Adipocyte (in vitro differentiated cells): ENCODE measurements around the gene SNRK.

Experiments
- DNase-seq: peaks from one replicate; pipeline ENCODE4 v3.0.0-alpha.2; 2015; ENCODE audit warnings: low read depth
- H3K27me3 ChIP-seq: replicated peaks from 2 replicates; pipeline ENCODE4 v1.7.0; 2013; ENCODE audit warnings: mild to moderate bottlenecking, low read length, moderate library complexity; ENCODE audit not compliant: control insufficient read depth, insufficient read depth
- H3K36me3 ChIP-seq: 2 replicates; pipeline ENCODE4 v1.7.0; 2013; ENCODE audit warnings: low read length, mild to moderate bottlenecking, moderate library complexity; ENCODE audit not compliant: control insufficient read depth, insufficient read depth, severe bottlenecking
- H3K4me1 ChIP-seq: 2 replicates; pipeline ENCODE4 v1.7.0; 2013; ENCODE audit warnings: mild to moderate bottlenecking, low read length, moderate library complexity; ENCODE audit not compliant: control insufficient read depth, insufficient read depth
- H3K4me3 ChIP-seq: 2 replicates; pipeline ENCODE4 v1.7.0; 2013; ENCODE audit warnings: mild to moderate bottlenecking, low read length, moderate library complexity
- H3K9ac ChIP-seq: 2 replicates; pipeline ENCODE4 v1.7.0; 2013; ENCODE audit warnings: mild to moderate bottlenecking, low read length, moderate library complexity
- H3K9me3 ChIP-seq: 2 replicates; pipeline ENCODE4 v1.7.0; 2013; ENCODE audit warnings: mild to moderate bottlenecking, low read length, moderate library complexity; ENCODE audit not compliant: control insufficient read depth

SNRK gene

GRCh38 chr3:43316783-43317460 lies 30.6 kb downstream of the SNRK start:
- H3K9ac ChIP-seq: peak overlapping the region; percentile 78
- no peaks in the 10 kb centered on the region for H3K27me3 ChIP-seq
- DNase-seq: no peak
- H3K4me1 ChIP-seq: peaks cover 58% of the 10 kb centered on the region
- no peak overlapping the region for H3K4me3 ChIP-seq
- peaks cover 13% of the 10 kb centered on the region for H3K36me3 ChIP-seq
- H3K9me3 ChIP-seq: no peaks in the 10 kb centered on the region

- DNase-seq: peak; percentile 12
Measured at GRCh38 chr3:43317461-43318316, 31.3 kb downstream of the SNRK start.

GRCh38 chr3:43319376-43319775 lies 33.0 kb downstream of the SNRK start:
- peak overlapping the region; percentile 51 for H3K4me3 ChIP-seq
- peak overlapping the region; percentile 71 for H3K9ac ChIP-seq
- H3K36me3 ChIP-seq: peaks cover 5% of the 10 kb centered on the region
- H3K27me3 ChIP-seq: no peaks in the 10 kb centered on the region
- H3K9me3 ChIP-seq: peaks cover 2% of the 10 kb centered on the region
- H3K4me1 ChIP-seq: peaks cover 58% of the 10 kb centered on the region
- no peak for DNase-seq

More at GRCh38 chr3:43317461-43318316, 31.3 kb downstream of the SNRK start:
- Histone ChIP-seq H3K9me3 (no peaks in the 10 kb centered on the region), H3K9ac (peak overlapping the region; percentile 78), H3K36me3 (peaks cover 6% of the 10 kb centered on the region), H3K27me3 (no peaks in the 10 kb centered on the region), H3K4me1 (peaks cover 58% of the 10 kb centered on the region), H3K4me3 (peak overlapping the region; percentile 27)

DNA sequence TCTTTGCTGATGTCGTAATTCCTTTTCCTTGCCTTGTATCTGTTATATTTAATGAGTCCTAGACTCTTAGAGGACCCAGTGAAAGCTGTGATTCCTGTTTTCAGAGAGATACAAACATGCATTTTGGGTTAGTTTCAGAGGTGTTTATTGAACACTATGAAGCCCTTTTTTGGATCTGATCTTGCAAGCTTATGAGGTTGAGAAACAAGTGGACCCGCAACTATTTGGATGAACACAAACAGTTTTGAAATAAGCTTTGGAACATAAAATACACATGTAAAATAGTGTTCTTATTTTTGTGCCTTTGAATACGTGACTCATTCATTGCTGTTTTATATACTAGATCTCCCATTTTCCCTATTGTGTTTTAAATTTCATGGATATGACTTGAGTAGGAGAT lies 33.5 kb downstream of the SNRK start:
- H3K4me3 ChIP-seq: peak overlapping the region; percentile 51
- peaks cover 2% of the 10 kb centered on the region for H3K9me3 ChIP-seq
- no peak for DNase-seq
- peaks cover 58% of the 10 kb centered on the region for H3K4me1 ChIP-seq
- H3K9ac ChIP-seq: peak overlapping the region; percentile 71
- peaks cover 5% of the 10 kb centered on the region for H3K36me3 ChIP-seq
- no peaks in the 10 kb centered on the region for H3K27me3 ChIP-seq

GRCh38 chr3:43320288-43320687 lies 33.9 kb downstream of the SNRK start:
- peak overlapping the region; percentile 49 for H3K4me3 ChIP-seq
- H3K9me3 ChIP-seq: peaks cover 2% of the 10 kb centered on the region
- H3K9ac ChIP-seq: peak overlapping the region; percentile 58
- peaks cover 5% of the 10 kb centered on the region for H3K36me3 ChIP-seq
- H3K4me1 ChIP-seq: peaks cover 54% of the 10 kb centered on the region
- no peaks in the 10 kb centered on the region for H3K27me3 ChIP-seq
- no peak for DNase-seq

DNA sequence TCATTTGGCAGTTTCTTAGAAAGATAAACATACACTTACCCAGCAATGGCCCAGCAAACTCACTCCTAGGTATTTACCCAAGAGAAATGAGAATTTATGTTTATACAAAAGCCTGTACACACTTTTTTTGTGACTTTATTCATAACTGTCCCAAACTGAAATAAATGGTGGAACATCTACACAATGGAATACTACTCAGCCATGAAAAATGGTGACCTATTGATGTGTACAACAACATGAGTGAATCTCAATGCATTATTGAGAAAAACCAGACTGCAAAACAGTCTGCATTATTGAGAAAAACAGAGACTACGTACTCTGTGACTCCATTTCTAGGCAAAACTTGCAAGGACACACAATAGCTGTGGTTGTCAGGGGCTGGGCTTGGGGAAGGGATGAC lies 37.2 kb downstream of the SNRK start:
- H3K9ac ChIP-seq: no peak overlapping the region
- peaks cover 65% of the 10 kb centered on the region for H3K4me1 ChIP-seq
- peaks cover 2% of the 10 kb centered on the region for H3K9me3 ChIP-seq
- no peak for DNase-seq
- H3K36me3 ChIP-seq: peaks cover 5% of the 10 kb centered on the region
- H3K4me3 ChIP-seq: no peak overlapping the region
- no peaks in the 10 kb centered on the region for H3K27me3 ChIP-seq

DNA sequence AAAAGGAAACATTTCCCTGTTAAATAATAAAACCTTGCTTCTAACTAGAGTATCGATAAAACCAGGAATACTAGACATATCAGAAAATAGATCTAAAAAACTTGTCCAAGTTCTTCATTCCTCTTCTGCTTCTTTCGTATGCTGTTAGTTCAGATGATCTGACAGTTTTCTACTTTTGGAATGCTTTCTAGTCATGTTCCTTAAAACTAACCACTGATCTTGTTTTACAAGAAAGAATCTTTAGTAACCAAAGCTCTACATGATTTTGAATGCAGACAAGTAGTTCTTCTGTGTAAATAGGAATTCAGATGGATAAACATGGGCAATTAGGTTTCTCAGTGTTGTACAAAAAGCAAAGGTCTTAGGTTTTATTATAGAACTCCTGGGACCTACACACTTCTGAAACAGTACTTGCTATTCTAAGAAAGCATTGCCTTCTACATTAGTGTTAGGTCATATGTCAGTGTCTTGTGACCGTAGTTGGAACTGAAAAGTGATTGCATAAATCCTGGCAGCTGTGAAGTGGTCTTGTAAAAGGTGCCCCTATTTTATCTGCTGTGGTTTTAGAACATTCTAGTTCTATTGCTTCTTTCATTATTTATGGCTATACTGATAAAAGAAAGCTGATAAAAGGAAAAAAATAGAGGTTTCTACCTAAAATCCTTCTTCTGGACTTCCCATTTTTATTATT lies 40.7 kb downstream of the SNRK start:
- H3K4me1 ChIP-seq: peaks cover 36% of the 10 kb centered on the region
- peaks cover 5% of the 10 kb centered on the region for H3K36me3 ChIP-seq
- DNase-seq: peak; percentile 25
- peak overlapping the region; percentile 52 for H3K9ac ChIP-seq
- peaks cover 2% of the 10 kb centered on the region for H3K9me3 ChIP-seq
- peak overlapping the region; percentile 53 for H3K4me3 ChIP-seq
- H3K27me3 ChIP-seq: no peaks in the 10 kb centered on the region

DNA sequence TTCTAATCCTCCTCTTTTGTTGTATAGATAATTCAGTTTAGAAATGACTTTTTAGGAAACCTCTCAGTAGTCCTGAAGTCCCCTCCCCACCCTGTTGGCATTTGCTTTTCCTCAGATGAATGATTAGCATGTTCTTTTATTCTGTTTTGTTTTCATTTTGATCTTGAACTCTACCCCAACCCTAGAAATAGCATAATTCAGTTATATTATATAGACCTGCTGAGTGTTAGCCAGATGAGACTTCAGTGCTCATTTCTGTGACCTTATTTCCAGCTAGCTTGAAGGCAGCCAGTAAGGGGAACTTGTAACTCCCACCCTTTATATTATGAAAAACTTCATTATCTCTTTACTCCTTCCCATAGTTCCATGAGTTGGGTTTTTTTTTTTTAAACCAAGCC lies 41.2 kb downstream of the SNRK start:
- H3K27me3 ChIP-seq: no peaks in the 10 kb centered on the region
- DNase-seq: no peak
- peaks cover 6% of the 10 kb centered on the region for H3K36me3 ChIP-seq
- peak overlapping the region; percentile 52 for H3K9ac ChIP-seq
- peaks cover 36% of the 10 kb centered on the region for H3K4me1 ChIP-seq
- peak overlapping the region; percentile 53 for H3K4me3 ChIP-seq
- H3K9me3 ChIP-seq: peaks cover 2% of the 10 kb centered on the region

GRCh38 chr3:43328653-43329052 lies 42.3 kb downstream of the SNRK start:
- H3K4me1 ChIP-seq: peaks cover 36% of the 10 kb centered on the region
- no peak overlapping the region for H3K4me3 ChIP-seq
- peak; percentile 13 for DNase-seq
- no peak overlapping the region for H3K9ac ChIP-seq
- no peaks in the 10 kb centered on the region for H3K27me3 ChIP-seq
- H3K9me3 ChIP-seq: no peaks in the 10 kb centered on the region
- peaks cover 10% of the 10 kb centered on the region for H3K36me3 ChIP-seq

- H3K36me3 ChIP-seq: peaks cover 30% of the 10 kb centered on the region
- peaks cover 29% of the 10 kb centered on the region for H3K4me1 ChIP-seq
- H3K27me3 ChIP-seq: no peaks in the 10 kb centered on the region
- DNase-seq: peak; percentile 57
- H3K9me3 ChIP-seq: peaks cover 11% of the 10 kb centered on the region
- H3K9ac ChIP-seq: no peak overlapping the region
- H3K4me3 ChIP-seq: no peak overlapping the region
Measured at GRCh38 chr3:43330981-43331380, 44.6 kb downstream of the SNRK start.

DNA sequence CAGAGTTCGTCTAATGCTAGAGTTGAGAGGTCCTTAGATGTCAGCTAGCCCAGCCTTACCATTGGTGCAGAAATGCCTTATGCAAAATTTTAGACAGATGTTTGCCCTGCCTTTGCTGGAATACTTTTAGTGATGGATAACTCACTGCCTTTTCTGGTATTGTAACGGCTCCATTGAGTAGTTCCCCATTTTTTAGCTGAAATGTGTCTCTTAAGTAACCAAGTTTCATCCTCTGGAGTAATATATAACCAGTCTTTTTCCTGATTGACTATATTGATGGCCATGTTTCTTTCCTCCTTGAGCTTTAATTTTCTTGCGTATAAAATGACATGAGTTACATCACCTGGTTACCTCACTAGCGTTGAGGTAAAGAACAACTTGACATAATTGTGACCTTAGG lies 45.0 kb downstream of the SNRK start:
- Histone ChIP-seq H3K4me3 (no peak overlapping the region), H3K36me3 (peaks cover 34% of the 10 kb centered on the region), H3K9me3 (peaks cover 15% of the 10 kb centered on the region), H3K9ac (no peak overlapping the region), H3K27me3 (no peaks in the 10 kb centered on the region), H3K4me1 (peaks cover 25% of the 10 kb centered on the region)
- no peak for DNase-seq
